Sigmoid colon (tissue), 7 donors: ENCODE measurements around the gene SLBP. TPM values are rescaled to one million over a fixed set of nuclear protein-coding genes. Genes with fewer than 3 reads are reported as not detected.
A peak's percentile ranks its signal among the peaks of the same experiment; 100 is the strongest.

Experiments used
- DNase-seq: peaks from one replicate; pipeline ENCODE4 v3.0.0-alpha.2; 2019
- H3K27ac ChIP-seq, 4 donors: fragments of 200-600 bp; sonication (generic); one replicate each; pipeline ENCODE4 v1.5.1; 2016 to 2019; ENCODE audit warnings: mild to moderate bottlenecking in 1 of 4
- H3K27me3 ChIP-seq, 3 donors: fragments of 200-600 bp; sonication (generic); one replicate each; pipeline ENCODE4 v1.5.1; 2019; ENCODE audit warnings: mild to moderate bottlenecking in 1 of 3
- H3K36me3 ChIP-seq, 4 donors: fragments of 200-600 bp; sonication (generic); one replicate each; pipeline ENCODE4 v1.5.1; 2016 to 2019
- H3K4me1 ChIP-seq, 4 donors: fragments of 200-600 bp; sonication (generic); one replicate each; pipeline ENCODE4 v1.5.1; 2017 to 2019
- H3K4me3 ChIP-seq, 4 donors: fragments of 200-600 bp; sonication (generic); one replicate each; pipeline ENCODE4 v1.5.1; 2017 to 2019; ENCODE audit warnings: mild to moderate bottlenecking in 2 of 4, moderate library complexity in 1 of 4
- H3K9me3 ChIP-seq, 4 donors: fragments of 200-600 bp in 3 of 4; sonication (generic) in 3 of 4; one replicate each; pipeline versions ENCODE4 v1.5.1 to v1.6.1; 2013 to 2019
- EP300 ChIP-seq, 4 donors: sonication (generic); formaldehyde crosslinking; IDR thresholded peaks; one replicate each; pipeline ENCODE4 v1.6.1; 2017; ENCODE audit warnings: antibody characterized with exemption in 4 of 4
- POLR2A ChIP-seq, 2 donors: fragments of 450-650 bp; IDR thresholded peaks; one replicate each; pipeline ENCODE4 v1.6.1; 2016; ENCODE audit warnings: antibody characterized with exemption in 2 of 2, mild to moderate bottlenecking in 2 of 2, moderate library complexity in 2 of 2
- POLR2AphosphoS5 ChIP-seq, 4 donors: sonication (generic); formaldehyde crosslinking; IDR thresholded peaks; one replicate each; pipeline ENCODE4 v1.6.1; 2017; ENCODE audit warnings: antibody characterized with exemption in 4 of 4
- WGBS, 2 donors: extraction: QIAGEN DNeasy Blood & Tissue Kit; methylation state at CpG; one replicate each; pipeline ENCODE4 v1.1.7; 2013; 5-methylcytosine and 5-hydroxymethylcytosine counted together
- intact Hi-C: fragments of 100-400 bp; cut with DNase I; formaldehyde crosslinking; loops from one replicate; pipeline ENCODE4 v1.15.1; 2023
- polyA plus RNA-seq, 3 donors: library from polyadenylated mRNA; stranded (reverse); fragments of 200-250 nt; gene quantifications; one replicate each; pipeline ENCODE4 v1.2.3, GENCODE V29; 2013
- total RNA-seq, 4 donors: library from RNA; depleted of rRNA; stranded (reverse); fragments of >200 nt; gene quantifications; one replicate each; pipeline ENCODE4 v1.1.0, GENCODE V29; 2016
- TF ChIP-seq, protein P1 (sequence below), 4 experiments: fragments of 450-650 bp in 3 of 4; fragments of 200-600 bp in 1 of 4; IDR thresholded peaks; one replicate each; pipeline ENCODE4 v1.5.1; 2016 to 2019; ENCODE audit warnings: antibody characterized with exemption in 4 of 4, mild to moderate bottlenecking in 3 of 4, moderate library complexity in 2 of 4
- donor health status: healthy with polysubstance abuse.
- donor health status: Bipolar disorder and iron deficiency.
- donor health status: healthy.

SLBP gene
- total and polyA plus RNA-seq, 7 donors: 32.3 to 48.9 (median 36.0) TPM

DNA sequence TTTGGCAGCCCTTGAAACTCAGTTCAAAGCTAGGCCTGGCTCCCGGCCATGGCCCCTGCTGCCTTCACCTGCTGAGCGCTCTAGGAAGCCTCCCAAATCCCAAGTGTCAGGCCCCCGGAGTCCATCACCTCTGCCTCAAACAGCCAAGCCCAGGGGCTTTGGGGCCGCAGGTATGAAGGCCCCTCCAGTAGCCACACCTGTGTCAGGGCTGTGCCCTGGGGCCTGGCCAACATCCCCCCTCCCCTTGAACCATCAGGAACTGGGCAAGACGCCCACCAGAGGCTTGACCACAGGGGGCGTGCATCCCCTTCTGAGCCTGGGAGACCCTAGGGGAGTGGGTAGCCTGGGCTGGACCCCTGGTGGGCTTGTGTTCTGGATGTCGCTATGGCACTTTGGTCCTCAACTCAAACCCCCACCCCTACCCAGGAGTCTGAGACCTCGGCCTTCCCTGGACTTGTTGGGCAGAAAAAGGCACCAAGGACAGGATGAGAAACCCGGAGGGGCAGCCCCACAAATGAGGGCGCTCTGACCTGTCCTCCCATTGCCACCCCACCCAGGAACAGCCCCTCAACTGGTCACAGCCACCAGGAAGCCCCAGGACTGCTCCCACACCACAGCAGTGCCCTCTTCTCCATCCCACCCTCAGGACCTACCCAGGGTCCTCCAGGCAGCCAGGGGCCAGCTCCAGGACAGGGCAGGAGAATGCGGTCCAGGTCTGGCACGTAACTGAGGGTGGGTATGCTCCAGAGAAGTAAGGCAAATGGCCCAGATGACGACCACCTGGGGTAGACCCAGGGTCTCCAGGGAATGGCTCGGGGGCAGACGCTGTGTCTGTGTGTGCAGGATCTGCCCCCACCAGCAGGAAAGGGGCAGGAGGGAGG, 4.2 kb upstream of the SLBP start:
- no peak for TF ChIP-seq POLR2AphosphoS5 (IDR thresholded peaks at IDR 0.05)
- no peak for TF ChIP-seq EP300 (IDR thresholded peaks at IDR 0.05)
- no peak for TF ChIP-seq POLR2A (IDR thresholded peaks at IDR 0.05)
- TF ChIP-seq, protein P1, sequence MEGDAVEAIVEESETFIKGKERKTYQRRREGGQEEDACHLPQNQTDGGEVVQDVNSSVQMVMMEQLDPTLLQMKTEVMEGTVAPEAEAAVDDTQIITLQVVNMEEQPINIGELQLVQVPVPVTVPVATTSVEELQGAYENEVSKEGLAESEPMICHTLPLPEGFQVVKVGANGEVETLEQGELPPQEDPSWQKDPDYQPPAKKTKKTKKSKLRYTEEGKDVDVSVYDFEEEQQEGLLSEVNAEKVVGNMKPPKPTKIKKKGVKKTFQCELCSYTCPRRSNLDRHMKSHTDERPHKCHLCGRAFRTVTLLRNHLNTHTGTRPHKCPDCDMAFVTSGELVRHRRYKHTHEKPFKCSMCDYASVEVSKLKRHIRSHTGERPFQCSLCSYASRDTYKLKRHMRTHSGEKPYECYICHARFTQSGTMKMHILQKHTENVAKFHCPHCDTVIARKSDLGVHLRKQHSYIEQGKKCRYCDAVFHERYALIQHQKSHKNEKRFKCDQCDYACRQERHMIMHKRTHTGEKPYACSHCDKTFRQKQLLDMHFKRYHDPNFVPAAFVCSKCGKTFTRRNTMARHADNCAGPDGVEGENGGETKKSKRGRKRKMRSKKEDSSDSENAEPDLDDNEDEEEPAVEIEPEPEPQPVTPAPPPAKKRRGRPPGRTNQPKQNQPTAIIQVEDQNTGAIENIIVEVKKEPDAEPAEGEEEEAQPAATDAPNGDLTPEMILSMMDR (IDR thresholded peaks at IDR 0.05): no peak
- peaks cover 5 to 21% (median 10%) of the 10 kb centered on the region in 4 donors for H3K36me3 ChIP-seq
- no peak overlapping the region for H3K4me3 ChIP-seq
- 83 to 86% methylated on average over 15 of the region's 15 CpGs for WGBS, 2 donors
- H3K27ac ChIP-seq: peak overlapping the region in 1 of 4 donors; percentile 15
- H3K27me3 ChIP-seq: no peaks in the 10 kb centered on the region
- intact Hi-C loops: no loop called here
- peaks cover 0 to 56% (median 41%) of the 10 kb centered on the region in 4 donors for H3K4me1 ChIP-seq
- DNase-seq: no peak
- no peaks in the 10 kb centered on the region for H3K9me3 ChIP-seq

DNA sequence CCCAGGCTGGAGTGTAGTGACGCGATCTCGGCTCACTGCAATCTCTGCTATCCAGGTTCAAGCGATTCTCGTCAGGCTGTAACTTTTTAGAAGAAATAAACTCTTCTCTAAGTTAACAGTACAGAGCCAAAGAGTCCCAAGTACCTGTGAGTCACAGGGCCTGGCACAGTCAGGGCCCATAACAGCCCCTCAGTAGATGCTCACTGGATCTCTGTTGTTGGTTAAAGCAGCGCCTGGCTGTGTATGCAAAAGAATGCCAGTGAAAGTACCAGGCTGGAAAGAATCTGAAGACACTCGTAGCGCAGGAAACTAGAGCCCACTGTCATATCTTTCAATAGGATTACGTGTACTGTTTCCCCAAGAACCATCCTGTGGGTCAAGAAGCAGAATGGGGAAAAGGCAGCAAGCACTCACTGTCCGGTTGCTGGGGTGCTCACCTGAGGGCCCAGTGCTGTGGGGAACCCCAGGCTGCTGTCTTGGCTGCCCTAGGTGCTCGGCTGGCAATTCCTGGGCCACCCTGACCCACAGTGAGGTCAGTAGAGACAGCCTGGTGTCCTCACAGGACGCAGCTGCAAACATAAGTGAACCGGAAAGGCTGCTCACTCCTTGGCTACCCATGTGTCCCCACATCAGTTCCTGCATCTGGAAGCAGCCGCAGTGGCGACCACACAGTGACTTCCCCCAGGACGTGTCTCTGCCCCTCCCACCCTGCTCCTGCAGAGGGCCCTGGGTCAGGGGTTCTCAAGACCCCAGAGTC, 3.1 kb upstream of the SLBP start:
- Histone ChIP-seq H3K27me3 (no peaks in the 10 kb centered on the region), H3K4me1 (peaks cover 0 to 64% (median 51%) of the 10 kb centered on the region in 4 donors), H3K4me3 (no peak overlapping the region), H3K27ac (peak overlapping the region in 2 of 4 donors; percentile 3 to 15), H3K9me3 (no peaks in the 10 kb centered on the region), H3K36me3 (peaks cover 5 to 21% (median 10%) of the 10 kb centered on the region in 4 donors)
- DNase-seq: no peak
- intact Hi-C loops: no loop called here
- WGBS, 2 donors: 63 to 75% methylated on average over 16 of the region's 16 CpGs
- TF ChIP-seq, protein P1 (IDR thresholded peaks at IDR 0.05): no peak
- TF ChIP-seq POLR2AphosphoS5 (IDR thresholded peaks at IDR 0.05): no peak
- TF ChIP-seq EP300 (IDR thresholded peaks at IDR 0.05): no peak
- TF ChIP-seq POLR2A (IDR thresholded peaks at IDR 0.05): no peak

DNA sequence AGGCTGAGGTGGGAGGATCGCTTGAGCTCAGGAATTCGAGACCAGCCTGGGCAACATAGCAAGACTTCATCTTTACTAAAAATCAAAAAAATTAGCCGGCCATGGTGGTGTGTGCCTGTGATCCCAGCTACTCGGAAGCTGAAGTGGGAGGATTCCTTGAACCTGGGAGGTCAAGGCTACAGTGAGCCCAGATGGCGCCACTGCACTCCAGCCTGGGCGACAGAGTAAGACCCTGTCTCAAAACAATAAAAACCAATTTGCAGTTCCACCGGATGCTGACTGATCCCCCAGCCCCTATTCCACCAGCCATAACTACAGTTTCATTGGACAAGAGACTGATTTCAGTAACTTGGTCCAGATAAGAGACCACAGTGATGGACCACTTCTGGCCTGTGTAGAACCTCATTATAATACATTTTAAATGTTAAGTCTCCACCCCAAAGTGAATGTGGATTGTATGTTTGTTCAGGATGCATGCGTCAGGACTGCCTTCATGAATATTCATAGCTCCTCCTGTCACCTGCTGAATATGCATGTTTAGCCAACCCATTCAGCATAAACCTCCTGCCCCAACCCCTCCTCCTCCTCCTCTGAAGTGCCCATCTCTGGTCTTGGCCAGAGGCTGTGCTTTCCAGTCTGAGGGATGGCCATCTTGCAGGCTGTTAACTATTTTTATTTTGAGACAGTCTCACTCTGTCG, 2.3 kb upstream of the SLBP start:
- H3K27ac ChIP-seq: peak overlapping the region in 3 of 4 donors; percentile 97 to 100 (median 99)
- WGBS, 2 donors: 60 to 73% methylated on average over 9 of the region's 9 CpGs
- intact Hi-C loops: loop anchor here (5.0 kb wide), 2 partner anchors 143 to 367 kb away; partner anchors contain the start of genes LETM1 and UVSSA

DNA sequence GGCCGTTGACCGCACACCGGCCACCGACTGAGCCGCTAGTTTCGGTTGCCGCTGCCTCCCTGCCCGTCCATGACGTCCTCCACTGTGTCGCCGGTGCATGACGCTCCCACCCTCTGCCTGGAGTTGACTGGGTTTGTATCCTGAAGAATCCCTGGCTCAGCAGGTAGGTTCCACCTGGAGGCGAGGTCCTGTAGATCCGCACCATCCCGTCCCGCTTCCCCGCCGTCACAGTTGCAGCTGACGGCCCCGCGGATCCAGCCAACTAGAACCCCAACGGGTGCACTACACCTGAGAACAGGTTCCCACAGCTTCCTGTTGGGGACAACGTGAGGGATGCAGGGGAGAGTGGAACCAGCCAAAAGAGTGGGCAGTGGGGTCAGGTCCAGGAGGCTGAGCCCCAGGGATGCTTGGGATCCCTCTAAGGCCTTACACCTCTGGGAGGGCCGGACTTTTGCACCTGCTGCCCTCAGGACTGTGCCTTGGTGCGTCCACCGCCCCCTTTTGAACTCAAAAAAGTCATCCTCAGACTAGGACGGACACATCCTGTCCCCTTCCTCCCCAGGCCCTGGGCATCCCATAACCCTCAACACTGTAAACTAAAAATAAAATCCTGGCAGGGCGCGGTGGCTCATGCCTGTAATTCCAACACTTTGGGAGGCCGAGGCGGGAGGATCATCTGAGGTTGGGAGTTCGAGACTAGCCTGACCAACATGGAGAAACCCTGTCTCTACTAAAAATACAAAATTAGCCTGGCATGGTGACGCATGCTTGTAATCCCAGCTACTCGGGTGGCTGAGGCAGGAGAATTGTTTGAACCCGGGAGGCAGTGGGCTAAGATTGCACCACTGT, 1.1 kb upstream of the SLBP start:
- no peaks in the 10 kb centered on the region for H3K27me3 ChIP-seq
- 6 to 19% methylated on average over 35 of the region's 35 CpGs for WGBS, 2 donors
- H3K4me3 ChIP-seq: peak overlapping the region; percentile 64 to 98 (median 83)
- H3K9me3 ChIP-seq: no peaks in the 10 kb centered on the region
- DNase-seq: no peak
- intact Hi-C loops: loop anchor here (2.0 to 5.0 kb wide), 3 partner anchors 28 to 366 kb away; partner anchors contain the start of genes FAM53A, LETM1 and UVSSA
- TF ChIP-seq POLR2AphosphoS5 (IDR thresholded peaks at IDR 0.05): no peak
- TF ChIP-seq, protein P1 (IDR thresholded peaks at IDR 0.05): no peak
- no peak for TF ChIP-seq EP300 (IDR thresholded peaks at IDR 0.05)
- peak in 1 of 2 donors; percentile 4 for TF ChIP-seq POLR2A (IDR thresholded peaks at IDR 0.05)
- H3K36me3 ChIP-seq: peaks cover 5 to 17% (median 9%) of the 10 kb centered on the region in 4 donors
- peaks cover 0 to 59% (median 39%) of the 10 kb centered on the region in 4 donors for H3K4me1 ChIP-seq
- peak overlapping the region; percentile 97 to 100 (median 99) for H3K27ac ChIP-seq

More for the DNA sequence above, 2.3 kb upstream of the SLBP start:
- Histone ChIP-seq H3K36me3 (peaks cover 5 to 21% (median 10%) of the 10 kb centered on the region in 4 donors), H3K27me3 (no peaks in the 10 kb centered on the region), H3K9me3 (no peaks in the 10 kb centered on the region), H3K4me1 (peaks cover 0 to 62% (median 48%) of the 10 kb centered on the region in 4 donors), H3K4me3 (no peak overlapping the region)
- no peak for TF ChIP-seq POLR2AphosphoS5 (IDR thresholded peaks at IDR 0.05)
- no peak for DNase-seq
